Dendritic cell treated with granulocyte-macrophage colony-stimulating factor and Interleukin-4, amounts not matched to agents 40 ng/mL and 50 ng/mL, for 4 days (primary cell): ENCODE data around the gene ENTHD1.
"Not testable (repeated sequence)": the region's sequence is repeated elsewhere in the genome, so short reads cannot be mapped to it uniquely, and the experiment has no call there.

Source experiments
- H3K27ac Mint-ChIP-seq: one replicate; pipeline ENCODE4 v1.8.0; 2022; ENCODE audit warnings: mild to moderate bottlenecking, mixed read lengths
- H3K27me3 Mint-ChIP-seq: one replicate; pipeline ENCODE4 v1.8.0; 2022; ENCODE audit warnings: mild to moderate bottlenecking, mixed read lengths
- H3K36me3 Mint-ChIP-seq: one replicate; pipeline ENCODE4 v1.8.0; 2022; ENCODE audit warnings: low read depth, mixed read lengths
- H3K4me1 Mint-ChIP-seq: one replicate; pipeline ENCODE4 v1.8.0; 2022; ENCODE audit warnings: low read depth, mixed read lengths
- H3K4me3 Mint-ChIP-seq: one replicate; pipeline ENCODE4 v1.8.0; 2022; ENCODE audit warnings: mild to moderate bottlenecking, moderate library complexity, mixed read lengths
- H3K9me3 Mint-ChIP-seq: one replicate; pipeline ENCODE4 v1.8.0; 2022; ENCODE audit warnings: mixed read lengths
- intact Hi-C: fragments of 100-400 bp; cut with micrococcal nuclease; formaldehyde crosslinking; loops from one replicate; pipeline ENCODE4 v1.15.0; 2022

ENTHD1 gene

GRCh38 chr22:39746600-39747262 lies 146.8 kb downstream of the ENTHD1 start:
- H3K4me3 Mint-ChIP-seq, result no peak overlapping the region
- intact Hi-C loops, result no loop called here
- no peaks in the 10 kb centered on the region for H3K9me3 Mint-ChIP-seq
- peaks cover 50% of the 10 kb centered on the region for H3K27me3 Mint-ChIP-seq
- H3K4me1 Mint-ChIP-seq, result peaks cover 6% of the 10 kb centered on the region
- H3K36me3 Mint-ChIP-seq, result no peaks in the 10 kb centered on the region
- no peak overlapping the region for H3K27ac Mint-ChIP-seq

GRCh38 chr22:39745789-39746188 lies 147.8 kb downstream of the ENTHD1 start:
- Mint-ChIP-seq H3K9me3 (no peaks in the 10 kb centered on the region), H3K4me1 (peaks cover 6% of the 10 kb centered on the region), H3K36me3 (no peaks in the 10 kb centered on the region), H3K4me3 (no peak overlapping the region), H3K27ac (no peak overlapping the region), H3K27me3 (peaks cover 47% of the 10 kb centered on the region)
- intact Hi-C loops, result no loop called here

DNA sequence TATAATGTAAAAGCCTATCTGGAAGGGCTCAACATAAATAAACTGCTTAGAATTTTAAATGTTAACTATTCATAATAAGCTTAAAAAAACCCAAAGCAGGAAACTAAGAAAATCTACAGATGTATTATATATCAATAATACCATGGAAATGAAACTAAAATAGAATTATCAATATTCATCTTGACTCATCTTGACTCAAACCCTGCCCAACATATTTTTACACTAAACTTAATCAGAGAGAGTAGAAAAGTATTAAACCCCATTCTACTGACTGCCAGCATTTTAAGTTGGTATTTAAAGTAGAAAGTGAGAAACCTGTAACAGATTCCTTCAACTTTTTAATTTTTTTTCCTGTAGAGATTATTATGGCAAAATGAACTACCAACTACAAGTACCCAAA lies 149.2 kb downstream of the ENTHD1 start:
- intact Hi-C loops, result no loop called here
- H3K27me3 Mint-ChIP-seq, result peaks cover 35% of the 10 kb centered on the region
- H3K4me1 Mint-ChIP-seq, result peaks cover 6% of the 10 kb centered on the region
- no peak overlapping the region for H3K27ac Mint-ChIP-seq
- H3K4me3 Mint-ChIP-seq, result no peak overlapping the region
- no peaks in the 10 kb centered on the region for H3K36me3 Mint-ChIP-seq
- no peaks in the 10 kb centered on the region for H3K9me3 Mint-ChIP-seq

GRCh38 chr22:39743935-39744334 lies 149.6 kb downstream of the ENTHD1 start:
- intact Hi-C loops, result no loop called here
- no peaks in the 10 kb centered on the region for H3K36me3 Mint-ChIP-seq
- no peak overlapping the region for H3K4me3 Mint-ChIP-seq
- peaks cover 6% of the 10 kb centered on the region for H3K4me1 Mint-ChIP-seq
- no peaks in the 10 kb centered on the region for H3K9me3 Mint-ChIP-seq
- H3K27me3 Mint-ChIP-seq, result peaks cover 33% of the 10 kb centered on the region
- H3K27ac Mint-ChIP-seq, result no peak overlapping the region

DNA sequence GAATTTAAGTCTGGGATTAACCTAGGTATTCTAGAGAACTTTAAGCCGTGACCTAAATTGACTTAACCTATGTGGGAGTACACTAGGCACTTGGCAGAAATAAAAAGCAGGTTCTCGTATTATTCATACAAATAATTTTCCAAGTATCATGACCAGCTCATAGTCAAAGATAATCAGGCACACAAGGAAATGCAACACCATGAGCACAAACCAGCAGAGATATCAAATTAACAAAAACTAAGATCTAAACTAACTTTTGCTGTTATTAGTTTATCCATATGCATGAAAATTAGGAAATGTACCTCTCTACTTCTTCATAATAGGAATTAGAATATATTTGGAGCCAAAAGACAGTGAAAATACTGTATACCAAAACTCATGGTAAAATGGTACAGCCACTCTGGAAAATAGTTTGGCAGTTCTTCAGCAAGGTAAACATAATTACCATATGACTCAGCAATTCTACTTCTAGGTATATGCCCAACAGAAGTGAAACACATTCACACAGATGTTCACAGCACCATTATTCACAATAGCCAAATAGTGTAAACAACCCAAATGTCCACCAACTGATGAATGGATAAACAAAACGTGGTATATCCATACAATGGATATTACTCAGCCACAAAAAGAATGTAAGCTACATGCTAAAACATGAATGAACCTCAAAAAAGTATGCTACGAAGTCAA lies 154.1 kb downstream of the ENTHD1 start:
- Mint-ChIP-seq H3K4me3 (no peak overlapping the region), H3K9me3 (no peaks in the 10 kb centered on the region), H3K4me1 (no peaks in the 10 kb centered on the region), H3K27ac (no peak overlapping the region), H3K36me3 (no peaks in the 10 kb centered on the region), H3K27me3 (peaks cover 35% of the 10 kb centered on the region)
- intact Hi-C loops, result no loop called here

- no peak overlapping the region for H3K27ac Mint-ChIP-seq
- intact Hi-C loops, result no loop called here
- H3K27me3 Mint-ChIP-seq, result peaks cover 32% of the 10 kb centered on the region
Observed at GRCh38 chr22:39738746-39739145, 154.8 kb downstream of the ENTHD1 start.

GRCh38 chr22:39735776-39736175 lies 157.8 kb downstream of the ENTHD1 start:
- no peak overlapping the region for H3K4me3 Mint-ChIP-seq
- no peaks in the 10 kb centered on the region for H3K4me1 Mint-ChIP-seq
- peaks cover 34% of the 10 kb centered on the region for H3K27me3 Mint-ChIP-seq
- intact Hi-C loops, result no loop called here
- H3K27ac Mint-ChIP-seq, result no peak overlapping the region
- no peaks in the 10 kb centered on the region for H3K9me3 Mint-ChIP-seq
- no peaks in the 10 kb centered on the region for H3K36me3 Mint-ChIP-seq

More at GRCh38 chr22:39738746-39739145, 154.8 kb downstream of the ENTHD1 start:
- Mint-ChIP-seq H3K4me1 (no peaks in the 10 kb centered on the region), H3K4me3 (no peak overlapping the region), H3K36me3 (no peaks in the 10 kb centered on the region), H3K9me3 (no peaks in the 10 kb centered on the region)

DNA sequence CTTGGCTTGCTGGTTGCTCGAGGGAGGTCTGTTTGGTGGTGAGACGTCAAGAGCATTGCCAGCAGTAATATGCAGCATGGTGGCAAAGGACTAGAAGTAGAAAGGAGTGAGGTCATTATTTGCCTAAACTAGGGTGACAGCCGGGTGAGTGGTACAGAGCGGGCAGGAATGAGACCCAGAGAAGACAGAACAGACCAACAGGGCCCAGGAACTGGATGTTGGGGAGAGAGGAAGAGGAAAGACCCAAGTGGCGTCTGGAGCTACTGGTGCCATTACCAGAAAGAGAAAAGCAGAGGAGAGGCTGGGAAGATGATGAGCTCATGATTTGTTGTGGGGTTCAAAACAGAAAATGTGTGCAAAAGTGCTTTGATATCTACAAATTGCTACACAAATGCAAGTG lies 158.7 kb downstream of the ENTHD1 start:
- H3K4me3 Mint-ChIP-seq, result no peak overlapping the region
- no peak overlapping the region for H3K27ac Mint-ChIP-seq
- H3K36me3 Mint-ChIP-seq, result no peaks in the 10 kb centered on the region
- H3K9me3 Mint-ChIP-seq, result no peaks in the 10 kb centered on the region
- H3K4me1 Mint-ChIP-seq, result no peaks in the 10 kb centered on the region
- H3K27me3 Mint-ChIP-seq, result peaks cover 34% of the 10 kb centered on the region
- intact Hi-C loops, result no loop called here

- H3K4me3 Mint-ChIP-seq, H3K9me3 Mint-ChIP-seq, H3K36me3 Mint-ChIP-seq, intact Hi-C loops, H3K27ac Mint-ChIP-seq, H3K4me1 Mint-ChIP-seq: not testable (repeated sequence)
- H3K27me3 Mint-ChIP-seq, result peaks cover 34% of the 10 kb centered on the region
Observed at GRCh38 chr22:39734046-39734445, 159.5 kb downstream of the ENTHD1 start.

DNA sequence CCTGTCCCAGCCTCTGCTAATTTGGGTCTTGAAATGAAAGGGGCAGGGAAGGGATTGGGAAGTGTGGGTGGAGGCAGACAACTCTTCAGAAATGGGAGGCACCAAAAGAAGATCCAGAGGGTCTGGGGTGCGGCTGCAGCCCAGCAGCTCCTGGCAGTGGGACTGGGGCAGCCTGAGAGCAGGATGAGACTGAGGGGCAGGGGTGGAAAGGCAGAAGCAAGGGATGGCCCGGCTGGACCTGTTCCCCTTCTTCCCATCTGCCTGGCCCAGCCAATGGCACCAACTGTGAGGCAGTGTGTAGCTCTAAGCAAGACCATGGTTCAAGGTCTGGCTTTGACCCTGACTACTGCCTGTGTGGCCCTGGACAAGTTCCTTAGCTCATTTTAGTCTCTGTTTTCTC lies 160.4 kb downstream of the ENTHD1 start:
- intact Hi-C loops, result no loop called here
- H3K4me3 Mint-ChIP-seq, result no peak overlapping the region
- no peaks in the 10 kb centered on the region for H3K36me3 Mint-ChIP-seq
- peaks cover 35% of the 10 kb centered on the region for H3K27me3 Mint-ChIP-seq
- H3K4me1 Mint-ChIP-seq, result no peaks in the 10 kb centered on the region
- no peak overlapping the region for H3K27ac Mint-ChIP-seq
- H3K9me3 Mint-ChIP-seq, result no peaks in the 10 kb centered on the region

DNA sequence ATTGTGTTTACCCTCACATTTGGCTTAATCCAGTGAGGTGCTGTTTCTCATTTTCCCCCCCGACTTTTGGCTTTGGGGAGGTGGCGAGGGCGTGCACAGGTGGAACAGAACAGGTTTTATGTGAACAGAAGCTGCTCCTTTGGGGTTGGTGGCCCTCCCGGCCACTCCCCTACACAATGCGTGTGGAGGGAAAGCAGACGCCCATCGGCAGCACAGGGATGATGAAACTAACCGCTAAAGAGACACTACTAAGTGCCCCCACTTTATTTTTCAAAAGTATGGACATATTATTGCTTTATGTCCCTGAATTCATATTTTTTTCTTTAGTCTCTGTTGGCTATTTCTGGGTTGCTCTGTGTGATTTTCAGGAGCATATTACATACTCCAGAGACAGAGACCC lies 160.9 kb downstream of the ENTHD1 start:
- Mint-ChIP-seq H3K27ac (no peak overlapping the region), H3K4me1 (no peaks in the 10 kb centered on the region), H3K9me3 (no peaks in the 10 kb centered on the region), H3K36me3 (no peaks in the 10 kb centered on the region), H3K4me3 (no peak overlapping the region), H3K27me3 (peaks cover 34% of the 10 kb centered on the region)
- intact Hi-C loops, result no loop called here

DNA sequence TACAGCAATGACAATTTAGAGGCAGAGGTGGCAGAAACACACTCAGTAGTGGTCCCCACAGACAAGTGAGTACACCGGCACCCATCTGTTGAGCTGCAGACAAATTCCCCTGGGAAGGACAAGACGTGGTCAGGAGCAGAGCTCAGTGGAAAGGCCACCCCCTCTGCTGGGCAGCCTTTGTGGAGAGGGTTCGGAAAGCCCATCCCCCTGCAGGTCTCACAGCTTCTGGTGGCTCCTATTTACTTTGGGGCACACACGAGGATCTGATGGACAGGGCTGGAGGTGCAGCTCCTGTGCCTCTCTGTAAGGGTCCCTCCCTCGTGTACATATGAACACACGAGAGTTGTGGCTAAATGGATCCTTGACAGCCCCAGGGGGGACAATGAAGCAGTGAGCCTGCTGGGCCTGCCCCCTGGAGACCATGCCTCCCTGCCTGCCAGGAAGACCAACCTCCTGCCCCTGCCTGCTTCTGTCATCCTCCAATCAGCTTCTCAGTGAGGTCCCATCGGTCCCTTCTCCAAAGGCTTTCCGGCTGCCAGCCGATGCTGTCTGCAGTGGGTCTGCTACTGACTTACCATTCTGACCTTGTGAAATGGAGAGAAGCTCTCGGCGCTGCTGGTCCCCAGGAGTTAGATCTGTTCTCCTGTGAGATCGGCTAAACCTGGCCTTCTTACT lies 161.5 kb downstream of the ENTHD1 start:
- intact Hi-C loops, result no loop called here
- no peaks in the 10 kb centered on the region for H3K9me3 Mint-ChIP-seq

DNA sequence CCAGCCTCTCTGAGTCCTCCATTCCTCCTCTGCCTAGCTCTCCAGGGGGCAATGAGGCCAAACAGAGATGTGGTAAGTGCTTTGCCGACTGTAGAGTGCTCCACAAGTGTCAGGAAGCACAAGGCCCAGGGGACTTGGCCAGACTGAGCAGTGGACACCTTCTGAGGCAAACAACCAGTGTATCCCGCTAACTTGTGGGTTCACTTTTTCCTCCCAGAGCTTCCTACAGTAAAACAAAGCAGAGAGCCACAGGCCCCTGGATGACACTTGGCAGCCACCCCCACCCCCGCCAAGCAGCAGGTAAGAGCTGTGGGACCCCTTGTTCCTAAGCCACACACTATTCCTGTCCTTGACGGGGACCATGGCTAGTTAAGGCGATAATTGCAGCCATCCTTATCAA lies 162.1 kb downstream of the ENTHD1 start:
- Mint-ChIP-seq H3K9me3 (no peaks in the 10 kb centered on the region), H3K4me1 (no peaks in the 10 kb centered on the region), H3K27me3 (peaks cover 41% of the 10 kb centered on the region), H3K36me3 (no peaks in the 10 kb centered on the region), H3K4me3 (no peak overlapping the region), H3K27ac (no peak overlapping the region)
- intact Hi-C loops, result no loop called here

More for the DNA sequence above, 161.5 kb downstream of the ENTHD1 start:
- Mint-ChIP-seq H3K36me3 (no peaks in the 10 kb centered on the region), H3K4me3 (no peak overlapping the region), H3K27me3 (peaks cover 37% of the 10 kb centered on the region), H3K4me1 (no peaks in the 10 kb centered on the region), H3K27ac (no peak overlapping the region)

DNA sequence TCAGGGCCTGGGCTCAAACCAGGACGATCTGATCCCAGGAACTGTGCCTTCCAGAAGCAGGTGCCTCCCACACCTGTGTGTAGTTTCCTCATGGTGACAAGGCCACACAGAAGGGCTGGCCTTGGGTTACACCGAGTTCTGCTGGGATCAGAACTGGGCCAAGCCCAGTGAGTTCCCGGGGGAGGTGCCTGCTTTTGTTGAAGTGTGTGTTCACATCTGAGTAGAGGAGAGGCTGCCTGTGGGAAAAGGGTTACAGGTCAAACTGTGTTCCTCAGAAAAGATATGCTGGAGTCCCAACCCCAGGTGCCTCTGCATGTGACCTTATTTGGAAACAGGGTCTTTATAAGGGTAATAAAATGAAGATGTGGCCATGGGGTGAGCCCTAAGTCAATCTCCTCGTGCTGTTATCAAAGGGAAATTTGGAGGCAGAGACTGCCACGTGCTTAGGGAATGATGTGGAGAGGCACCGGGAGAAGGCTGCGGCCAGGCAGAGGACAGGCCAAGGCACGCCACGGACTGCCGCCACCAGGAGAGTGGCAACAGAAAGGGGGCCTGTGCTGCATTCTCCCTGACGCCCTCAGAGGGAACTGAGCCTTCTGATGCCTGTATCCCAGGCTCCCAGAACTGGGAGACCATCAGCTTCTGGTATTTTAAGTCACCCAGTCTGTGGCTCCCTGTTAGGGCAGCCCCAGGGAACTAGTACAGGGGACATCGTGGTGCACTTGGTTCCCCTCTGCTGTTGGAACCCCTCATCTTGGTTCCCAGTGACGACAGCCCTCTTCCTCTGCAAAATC lies 164.2 kb downstream of the ENTHD1 start:
- Mint-ChIP-seq H3K36me3 (no peaks in the 10 kb centered on the region), H3K9me3 (no peaks in the 10 kb centered on the region), H3K4me1 (no peaks in the 10 kb centered on the region), H3K4me3 (no peak overlapping the region), H3K27ac (no peak overlapping the region), H3K27me3 (peaks cover 40% of the 10 kb centered on the region)
- intact Hi-C loops, result no loop called here
